Smooth muscle cell (in vitro differentiated cells): ENCODE results near the gene LRCH3. TPM values are rescaled to one million over a fixed set of nuclear protein-coding genes. Genes with fewer than 3 reads are reported as not detected.

Experiments used
- DNase-seq: peaks from one replicate; lab custom pipeline; 2025; ENCODE audit not compliant: unreplicated experiment; lab: John Stamatoyannopoulos, UW
- H2AFZ ChIP-seq: fragments of 200-600 bp; sonication (generic); 2 replicates; pipeline ENCODE4 v1.6.0; 2016; ENCODE audit warnings: antibody characterized with exemption, low read depth, mild to moderate bottlenecking
- H3F3A ChIP-seq: fragments of 200-600 bp; sonication (generic); 2 replicates; pipeline ENCODE4 v1.6.0; 2017; ENCODE audit warnings: antibody characterized with exemption, low read depth
- H3K27ac ChIP-seq: fragments of 200-600 bp; sonication (generic); 2 replicates; pipeline ENCODE4 v1.5.1; 2016; ENCODE audit warnings: low read depth, mild to moderate bottlenecking
- H3K27me3 ChIP-seq: fragments of 200-600 bp; sonication (generic); 2 replicates; pipeline ENCODE4 v1.6.1; 2016; ENCODE audit warnings: low read depth, mild to moderate bottlenecking
- H3K36me3 ChIP-seq: fragments of 200-600 bp; sonication (generic); 2 replicates; pipeline ENCODE4 v1.5.1; 2016; ENCODE audit warnings: low read depth
- H3K4me1 ChIP-seq: fragments of 200-600 bp; sonication (generic); 2 replicates; pipeline ENCODE4 v1.5.1; 2016; ENCODE audit warnings: low read depth
- H3K4me2 ChIP-seq: fragments of 200-600 bp; sonication (generic); 2 replicates; pipeline ENCODE4 v1.6.0; 2016; ENCODE audit warnings: mild to moderate bottlenecking
- H3K4me3 ChIP-seq: fragments of 200-600 bp; sonication (generic); 2 replicates; pipeline ENCODE4 v1.5.1; 2016; ENCODE audit warnings: mild to moderate bottlenecking
- H3K79me2 ChIP-seq: fragments of 200-600 bp; sonication (generic); 2 replicates; pipeline ENCODE4 v1.6.0; 2016; ENCODE audit warnings: low read depth, mild to moderate bottlenecking
- H3K9ac ChIP-seq: fragments of 200-600 bp; sonication (generic); 2 replicates; pipeline ENCODE4 v1.6.0; 2016; ENCODE audit warnings: low read depth
- H3K9me3 ChIP-seq: fragments of 200-600 bp; sonication (generic); replicated peaks from 2 replicates; pipeline ENCODE4 v1.5.1; 2016; ENCODE audit warnings: low read depth
- H4K20me1 ChIP-seq: fragments of 200-600 bp; sonication (generic); 2 replicates; pipeline ENCODE4 v1.6.0; 2016; ENCODE audit warnings: low read depth
- CTCF ChIP-seq: fragments of 200-600 bp; sonication (generic); IDR thresholded peaks from 2 replicates; pipeline ENCODE4 v1.5.1; 2017; ENCODE audit warnings: borderline replicate concordance, mild to moderate bottlenecking, antibody characterized with exemption; ENCODE audit not compliant: insufficient read depth, poor library complexity, severe bottlenecking
- WGBS: methylation state at CpG from one replicate; pipeline ENCODE4 v1.1.7; 2016; ENCODE audit warnings: low lambda C conversion rate; 5-methylcytosine and 5-hydroxymethylcytosine counted together
- polyA plus RNA-seq: library from polyadenylated mRNA; unstranded; fragments of >200 nt; fragmentation: Nextera tagmentation; extraction: Ambion mirVana; gene quantifications from 2 replicates; pipeline ENCODE4 v1.2.1, GENCODE V29; 2016
- total RNA-seq: library from RNA; depleted of rRNA; stranded (reverse); fragments of >200 nt; gene quantifications from 2 replicates; pipeline ENCODE4 v1.2.3, GENCODE V29; 2014

The LRCH3 gene
- total and polyA plus RNA-seq, 2 experiments from 2014 or later = 15.6 to 31.7 TPM

- TF ChIP-seq CTCF = no peak
- Histone ChIP-seq H3K4me3 (no peak overlapping the region), H3K9me3 (no peaks in the 10 kb centered on the region), H3K9ac (no peak overlapping the region), H4K20me1 (no peaks in the 10 kb centered on the region), H3K4me2 (no peak overlapping the region), H3K27ac (no peak overlapping the region), H3K4me1 (no peaks in the 10 kb centered on the region), H3F3A (no peaks in the 10 kb centered on the region), H2AFZ (no peak overlapping the region), H3K36me3 (no peaks in the 10 kb centered on the region), H3K79me2 (no peaks in the 10 kb centered on the region), H3K27me3 (no peaks in the 10 kb centered on the region)
- DNase-seq = no peak
- 86% methylated on average over 3 of the region's 3 CpGs for WGBS
Measured at GRCh38 chr3:197896421-197896820, 105.4 kb downstream of the LRCH3 start.

GRCh38 chr3:197899833-197900478 lies 108.9 kb downstream of the LRCH3 start:
- no peak overlapping the region for H3K4me3 ChIP-seq

GRCh38 chr3:197901626-197902025 lies 110.6 kb downstream of the LRCH3 start:
- Histone ChIP-seq H4K20me1 (peaks cover 3% of the 10 kb centered on the region), H3K4me3 (no peak overlapping the region), H3K4me1 (peaks cover 3% of the 10 kb centered on the region), H2AFZ (no peak overlapping the region), H3K79me2 (no peaks in the 10 kb centered on the region), H3K9ac (no peak overlapping the region), H3K27ac (no peak overlapping the region), H3K27me3 (no peaks in the 10 kb centered on the region), H3K4me2 (no peak overlapping the region), H3K9me3 (no peaks in the 10 kb centered on the region), H3F3A (peaks cover 3% of the 10 kb centered on the region), H3K36me3 (no peaks in the 10 kb centered on the region)
- TF ChIP-seq CTCF = no peak
- no peak for DNase-seq
- 94% methylated on average over 4 of the region's 4 CpGs for WGBS

More at GRCh38 chr3:197899833-197900478, 108.9 kb downstream of the LRCH3 start:
- 80% methylated on average over 20 of the region's 20 CpGs for whole genome bisulfite sequencing
- no peaks in the 10 kb centered on the region for H3K4me1 ChIP-seq
- no peak overlapping the region for H2AFZ ChIP-seq
- no peaks in the 10 kb centered on the region for H3K9me3 ChIP-seq
- H3K4me2 ChIP-seq = no peak overlapping the region
- TF ChIP-seq CTCF = no peak
- H3K9ac ChIP-seq = no peak overlapping the region
- H3K79me2 ChIP-seq = no peaks in the 10 kb centered on the region
- H4K20me1 ChIP-seq = no peaks in the 10 kb centered on the region
- H3K27ac ChIP-seq = no peak overlapping the region
- no peaks in the 10 kb centered on the region for H3K36me3 ChIP-seq
- no peak for DNase-seq
- H3K27me3 ChIP-seq = no peaks in the 10 kb centered on the region
- no peaks in the 10 kb centered on the region for H3F3A ChIP-seq
